ENCODE measurements around the gene RER1. TPM values are rescaled to one million over a fixed set of nuclear protein-coding genes. Genes with fewer than 3 reads are reported as not detected.

The RER1 gene
- total RNA-seq, 1 donor from 2014 or later = 35.5 TPM

GRCh38 chr1:2368053-2368744 is 23.4 kb upstream of the RER1 start:
- Histone ChIP-seq H3K4me1 (ENCODE audit: control insufficient read depth in 3 of 3, insufficient read depth in 3 of 3, low read length in 3 of 3) (no peaks in the 10 kb centered on the region), H3K4me3 (ENCODE audit: low read length in 3 of 3) (no peak overlapping the region), H3K27ac (ENCODE audit: low read depth, low read length) (no peak overlapping the region), H3K9ac (ENCODE audit: low read depth in 1 of 3, low read length in 3 of 3) (no peak overlapping the region), H3K27me3 (ENCODE audit: control insufficient read depth in 3 of 3, insufficient read depth in 3 of 3, low read length in 3 of 3) (no peaks in the 10 kb centered on the region), H3K36me3 (ENCODE audit: control insufficient read depth in 3 of 3, insufficient read depth in 3 of 3, low read length in 3 of 3) (peaks cover 0 to 4% (median 0%) of the 10 kb centered on the region in 3 donors), H3K9me3 (ENCODE audit: control insufficient read depth in 3 of 3, low read length in 3 of 3) (peaks cover 0 to 3% (median 0%) of the 10 kb centered on the region in 3 donors)

- H3K9ac ChIP-seq (ENCODE audit: low read depth in 1 of 3, low read length in 3 of 3) = no peak overlapping the region
- H3K27me3 ChIP-seq (ENCODE audit: control insufficient read depth in 3 of 3, insufficient read depth in 3 of 3, low read length in 3 of 3) = peaks cover 0 to 30% (median 3%) of the 10 kb centered on the region in 3 donors
- no peak overlapping the region for H3K4me3 ChIP-seq (ENCODE audit: low read length in 3 of 3)
- no peaks in the 10 kb centered on the region for H3K4me1 ChIP-seq (ENCODE audit: control insufficient read depth in 3 of 3, insufficient read depth in 3 of 3, low read length in 3 of 3)
- no peaks in the 10 kb centered on the region for H3K9me3 ChIP-seq (ENCODE audit: control insufficient read depth in 3 of 3, low read length in 3 of 3)
- H3K27ac ChIP-seq (ENCODE audit: low read depth, low read length) = no peak overlapping the region
- H3K36me3 ChIP-seq (ENCODE audit: control insufficient read depth in 3 of 3, insufficient read depth in 3 of 3, low read length in 3 of 3) = peaks cover 0 to 4% (median 0%) of the 10 kb centered on the region in 3 donors
Observed at GRCh38 chr1:2372551-2373490, 18.8 kb upstream of the RER1 start.

- Histone ChIP-seq H3K4me3 (ENCODE audit: low read length in 3 of 3) (no peak overlapping the region), H3K27ac (ENCODE audit: low read depth, low read length) (no peak overlapping the region), H3K4me1 (ENCODE audit: control insufficient read depth in 3 of 3, insufficient read depth in 3 of 3, low read length in 3 of 3) (no peaks in the 10 kb centered on the region), H3K27me3 (ENCODE audit: control insufficient read depth in 3 of 3, insufficient read depth in 3 of 3, low read length in 3 of 3) (peaks cover 0 to 30% (median 3%) of the 10 kb centered on the region in 3 donors), H3K9ac (ENCODE audit: low read depth in 1 of 3, low read length in 3 of 3) (no peak overlapping the region), H3K36me3 (ENCODE audit: control insufficient read depth in 3 of 3, insufficient read depth in 3 of 3, low read length in 3 of 3) (peaks cover 0 to 4% (median 0%) of the 10 kb centered on the region in 3 donors), H3K9me3 (ENCODE audit: control insufficient read depth in 3 of 3, low read length in 3 of 3) (no peaks in the 10 kb centered on the region)
Observed at GRCh38 chr1:2373551-2374251, 17.9 kb upstream of the RER1 start.

- Histone ChIP-seq H3K27ac (ENCODE audit: low read depth, low read length) (no peak overlapping the region), H3K9ac (ENCODE audit: low read depth in 1 of 3, low read length in 3 of 3) (no peak overlapping the region), H3K9me3 (ENCODE audit: control insufficient read depth in 3 of 3, low read length in 3 of 3) (no peaks in the 10 kb centered on the region), H3K4me3 (ENCODE audit: low read length in 3 of 3) (no peak overlapping the region), H3K4me1 (ENCODE audit: control insufficient read depth in 3 of 3, insufficient read depth in 3 of 3, low read length in 3 of 3) (no peaks in the 10 kb centered on the region), H3K27me3 (ENCODE audit: control insufficient read depth in 3 of 3, insufficient read depth in 3 of 3, low read length in 3 of 3) (peaks cover 0 to 30% (median 3%) of the 10 kb centered on the region in 3 donors), H3K36me3 (ENCODE audit: control insufficient read depth in 3 of 3, insufficient read depth in 3 of 3, low read length in 3 of 3) (peaks cover 0 to 4% (median 0%) of the 10 kb centered on the region in 3 donors)
Observed at GRCh38 chr1:2374252-2375155, 17.1 kb upstream of the RER1 start.

- Histone ChIP-seq H3K4me3 (ENCODE audit: low read length in 3 of 3) (no peak overlapping the region), H3K4me1 (ENCODE audit: control insufficient read depth in 3 of 3, insufficient read depth in 3 of 3, low read length in 3 of 3) (no peaks in the 10 kb centered on the region)
Observed at GRCh38 chr1:2375246-2375922, 16.3 kb upstream of the RER1 start.

GRCh38 chr1:2375923-2376260 is 15.7 kb upstream of the RER1 start:
- peaks cover 0 to 30% (median 3%) of the 10 kb centered on the region in 3 donors for H3K27me3 ChIP-seq (ENCODE audit: control insufficient read depth in 3 of 3, insufficient read depth in 3 of 3, low read length in 3 of 3)
- H3K9ac ChIP-seq (ENCODE audit: low read depth in 1 of 3, low read length in 3 of 3) = no peak overlapping the region
- H3K27ac ChIP-seq (ENCODE audit: low read depth, low read length) = no peak overlapping the region
- no peak overlapping the region for H3K4me3 ChIP-seq (ENCODE audit: low read length in 3 of 3)
- no peaks in the 10 kb centered on the region for H3K9me3 ChIP-seq (ENCODE audit: control insufficient read depth in 3 of 3, low read length in 3 of 3)
- no peaks in the 10 kb centered on the region for H3K4me1 ChIP-seq (ENCODE audit: control insufficient read depth in 3 of 3, insufficient read depth in 3 of 3, low read length in 3 of 3)
- H3K36me3 ChIP-seq (ENCODE audit: control insufficient read depth in 3 of 3, insufficient read depth in 3 of 3, low read length in 3 of 3) = peaks cover 0 to 4% (median 0%) of the 10 kb centered on the region in 3 donors

More at GRCh38 chr1:2375246-2375922, 16.3 kb upstream of the RER1 start:
- H3K27me3 ChIP-seq (ENCODE audit: control insufficient read depth in 3 of 3, insufficient read depth in 3 of 3, low read length in 3 of 3) = peaks cover 0 to 30% (median 3%) of the 10 kb centered on the region in 3 donors
- no peak overlapping the region for H3K9ac ChIP-seq (ENCODE audit: low read depth in 1 of 3, low read length in 3 of 3)
- H3K9me3 ChIP-seq (ENCODE audit: control insufficient read depth in 3 of 3, low read length in 3 of 3) = no peaks in the 10 kb centered on the region
- H3K36me3 ChIP-seq (ENCODE audit: control insufficient read depth in 3 of 3, insufficient read depth in 3 of 3, low read length in 3 of 3) = peaks cover 0 to 4% (median 0%) of the 10 kb centered on the region in 3 donors
- no peak overlapping the region for H3K27ac ChIP-seq (ENCODE audit: low read depth, low read length)

- H3K9me3 ChIP-seq (ENCODE audit: control insufficient read depth in 3 of 3, low read length in 3 of 3) = no peaks in the 10 kb centered on the region
- peaks cover 0 to 4% (median 0%) of the 10 kb centered on the region in 3 donors for H3K36me3 ChIP-seq (ENCODE audit: control insufficient read depth in 3 of 3, insufficient read depth in 3 of 3, low read length in 3 of 3)
- H3K27ac ChIP-seq (ENCODE audit: low read depth, low read length) = no peak overlapping the region
- no peak overlapping the region for H3K9ac ChIP-seq (ENCODE audit: low read depth in 1 of 3, low read length in 3 of 3)
- peaks cover 0 to 30% (median 3%) of the 10 kb centered on the region in 3 donors for H3K27me3 ChIP-seq (ENCODE audit: control insufficient read depth in 3 of 3, insufficient read depth in 3 of 3, low read length in 3 of 3)
- H3K4me3 ChIP-seq (ENCODE audit: low read length in 3 of 3) = no peak overlapping the region
- H3K4me1 ChIP-seq (ENCODE audit: control insufficient read depth in 3 of 3, insufficient read depth in 3 of 3, low read length in 3 of 3) = peaks cover 0 to 4% (median 2%) of the 10 kb centered on the region in 3 donors
Observed at GRCh38 chr1:2376261-2376741, 15.3 kb upstream of the RER1 start.

GRCh38 chr1:2376931-2377672 is 14.5 kb upstream of the RER1 start:
- H3K4me1 ChIP-seq (ENCODE audit: control insufficient read depth in 3 of 3, insufficient read depth in 3 of 3, low read length in 3 of 3) = peaks cover 0 to 11% (median 6%) of the 10 kb centered on the region in 3 donors

More at GRCh38 chr1:2376931-2377672, 14.5 kb upstream of the RER1 start:
- H3K36me3 ChIP-seq (ENCODE audit: control insufficient read depth in 3 of 3, insufficient read depth in 3 of 3, low read length in 3 of 3) = peaks cover 0 to 1% (median 0%) of the 10 kb centered on the region in 3 donors
- no peak overlapping the region for H3K9ac ChIP-seq (ENCODE audit: low read depth in 1 of 3, low read length in 3 of 3)
- no peak overlapping the region for H3K4me3 ChIP-seq (ENCODE audit: low read length in 3 of 3)
- H3K27ac ChIP-seq (ENCODE audit: low read depth, low read length) = no peak overlapping the region
- H3K27me3 ChIP-seq (ENCODE audit: control insufficient read depth in 3 of 3, insufficient read depth in 3 of 3, low read length in 3 of 3) = peaks cover 0 to 30% (median 3%) of the 10 kb centered on the region in 3 donors
- H3K9me3 ChIP-seq (ENCODE audit: control insufficient read depth in 3 of 3, low read length in 3 of 3) = no peaks in the 10 kb centered on the region

Data from skeletal muscle tissue (tissue), 4 donors.